Suprapubic skin (tissue), 4 donors: ENCODE results near the gene SORCS2.

Source experiments
- CTCF ChIP-seq, 2 donors: fragments of 200-600 bp in 1 of 2; fragments of 450-650 bp in 1 of 2; sonication (generic) in 1 of 2; IDR thresholded peaks; one replicate each; pipeline ENCODE4 v1.5.1; 2016 to 2019; ENCODE audit warnings: antibody characterized with exemption in 2 of 2, mild to moderate bottlenecking in 1 of 2, moderate library complexity in 1 of 2
- POLR2A ChIP-seq, 2 donors: fragments of 450-650 bp; IDR thresholded peaks; one replicate each; pipeline ENCODE4 v1.6.1; 2017; ENCODE audit warnings: antibody characterized with exemption in 2 of 2, mild to moderate bottlenecking in 2 of 2, moderate library complexity in 2 of 2
- POLR2AphosphoS5 ChIP-seq, 3 donors: sonication (generic); formaldehyde crosslinking; IDR thresholded peaks; one replicate each; pipeline ENCODE4 v1.6.1; 2017; ENCODE audit warnings: antibody characterized with exemption in 3 of 3

GRCh38 chr4:7323461-7323871 lies 131.1 kb downstream of the SORCS2 start:
- no peak for TF ChIP-seq CTCF (IDR thresholded peaks at IDR 0.05)
- TF ChIP-seq POLR2A (IDR thresholded peaks at IDR 0.05), result no peak
- no peak for TF ChIP-seq POLR2AphosphoS5 (IDR thresholded peaks at IDR 0.05)
